ENCODE measurements around the gene ATRAID. TPM values are rescaled to one million over a fixed set of nuclear protein-coding genes. Genes with fewer than 3 reads are reported as not detected.

ATRAID gene
- total RNA-seq, 1 experiment from 2014 or later = 97.2 TPM

DNA sequence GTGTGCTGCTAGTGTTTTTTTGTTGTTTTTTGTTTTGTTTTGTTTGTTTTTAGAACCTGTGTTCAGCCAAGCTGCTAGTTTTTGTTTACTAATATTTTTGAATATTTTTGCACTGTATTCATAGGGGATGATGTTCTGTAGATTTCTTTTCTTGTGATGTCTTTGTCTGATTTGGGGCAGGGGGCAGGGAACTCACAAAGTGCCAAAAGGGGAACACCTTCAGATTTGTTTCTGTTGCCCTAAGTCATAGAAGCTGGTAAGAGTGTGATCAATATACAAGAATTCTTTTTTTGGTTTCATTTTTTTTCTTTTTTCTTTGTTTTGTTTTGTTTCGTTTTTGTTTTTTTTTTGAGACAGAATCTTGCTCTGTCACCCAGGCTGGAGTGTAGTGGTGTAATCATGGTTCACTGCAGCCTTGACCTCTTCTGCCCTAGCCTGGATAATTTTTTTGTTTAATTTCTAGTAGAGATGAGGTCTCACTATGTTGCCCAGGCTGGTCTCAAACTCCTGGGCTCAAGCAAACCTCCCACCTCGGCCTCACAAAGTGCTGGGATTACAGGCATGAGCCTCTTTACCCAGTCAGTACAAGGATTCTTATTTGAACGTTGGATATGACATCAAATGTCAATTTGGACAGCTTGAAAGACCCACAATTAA lies 32.4 kb upstream of the ATRAID start:
- 0 out of 2 replicates have a peak, but pooled peaks cover 5% of the 10 kb centered on the region for H3K9me3 Mint-ChIP-seq
- H3K27ac Mint-ChIP-seq = no peak overlapping the region
- POLR2A ChIA-PET = no interaction called here
- H3K36me3 Mint-ChIP-seq = no peaks in the 10 kb centered on the region
- TF ChIP-seq NFYB (CRISPR knock-in tag; conservative IDR thresholded peaks at IDR 0.05; ENCODE audit: low read depth) = no peak
- peak; percentile 20; the same call in 1 of the 2 replicates for TF ChIP-seq GABPB1 (CRISPR knock-in tag; IDR thresholded peaks at IDR 0.05)
- CTCF ChIA-PET = interaction anchor here (0.6 kb wide), 1 partner anchor 10 kb away, joined by 3 read pairs; no protein-coding TSS in a partner anchor
- ATAC-seq (no peak), DNase-seq (ENCODE audit: low spot score) (no peak)
- H3K27me3 Mint-ChIP-seq (ENCODE audit: low read depth) = peaks cover 6% of the 10 kb centered on the region
- H3K4me1 Mint-ChIP-seq = no peaks in the 10 kb centered on the region
- H3K4me3 Mint-ChIP-seq = no peak overlapping the region

GRCh38 chr2:27182346-27182745 lies 29.5 kb upstream of the ATRAID start:
- no peak for ATAC-seq
- Mint-ChIP-seq H3K27me3 (ENCODE audit: low read depth) (peaks cover 6% of the 10 kb centered on the region), H3K27ac (no peak overlapping the region), H3K9me3 (0 out of 2 replicates have a peak, but pooled peaks cover 5% of the 10 kb centered on the region), H3K4me1 (no peaks in the 10 kb centered on the region), H3K4me3 (no peak overlapping the region), H3K36me3 (no peaks in the 10 kb centered on the region)
- CTCF ChIA-PET = interaction anchor here (1.3 to 1.4 kb wide), 3 partner anchors 9 to 49 kb away, joined by 4 to 7 read pairs (median 4); no protein-coding TSS in a partner anchor
- TF ChIP-seq NFATC4 (CRISPR knock-in tag; IDR thresholded peaks at IDR 0.05) (no peak), ZNF138 (CRISPR knock-in tag; conservative IDR thresholded peaks at IDR 0.05) (no peak), NR2C2 (CRISPR knock-in tag; IDR thresholded peaks at IDR 0.05) (no peak), GTF2I (CRISPR knock-in tag; conservative IDR thresholded peaks at IDR 0.05) (no peak), TP53 (CRISPR knock-in tag; IDR thresholded peaks at IDR 0.05) (no peak), JAZF1 (CRISPR knock-in tag; IDR thresholded peaks at IDR 0.05) (no peak), HMGXB4 (CRISPR knock-in tag; IDR thresholded peaks at IDR 0.05) (no peak), ZNF263 (CRISPR knock-in tag; IDR thresholded peaks at IDR 0.05; ENCODE audit: low read depth) (no peak), ARID4B (CRISPR knock-in tag; IDR thresholded peaks at IDR 0.05; ENCODE audit: borderline replicate concordance) (no peak), SMAD3 (CRISPR knock-in tag; IDR thresholded peaks at IDR 0.05; ENCODE audit: borderline replicate concordance) (no peak), MYBL2 (CRISPR knock-in tag; IDR thresholded peaks at IDR 0.05) (no peak), ESRRA (CRISPR knock-in tag; IDR thresholded peaks at IDR 0.05; ENCODE audit: borderline replicate concordance) (no peak), FOXJ3 (CRISPR knock-in tag; IDR thresholded peaks at IDR 0.05; ENCODE audit: borderline replicate concordance) (no peak), NFYB (CRISPR knock-in tag; conservative IDR thresholded peaks at IDR 0.05; ENCODE audit: low read depth) (no peak)
- TF ChIP-seq, protein P1, sequence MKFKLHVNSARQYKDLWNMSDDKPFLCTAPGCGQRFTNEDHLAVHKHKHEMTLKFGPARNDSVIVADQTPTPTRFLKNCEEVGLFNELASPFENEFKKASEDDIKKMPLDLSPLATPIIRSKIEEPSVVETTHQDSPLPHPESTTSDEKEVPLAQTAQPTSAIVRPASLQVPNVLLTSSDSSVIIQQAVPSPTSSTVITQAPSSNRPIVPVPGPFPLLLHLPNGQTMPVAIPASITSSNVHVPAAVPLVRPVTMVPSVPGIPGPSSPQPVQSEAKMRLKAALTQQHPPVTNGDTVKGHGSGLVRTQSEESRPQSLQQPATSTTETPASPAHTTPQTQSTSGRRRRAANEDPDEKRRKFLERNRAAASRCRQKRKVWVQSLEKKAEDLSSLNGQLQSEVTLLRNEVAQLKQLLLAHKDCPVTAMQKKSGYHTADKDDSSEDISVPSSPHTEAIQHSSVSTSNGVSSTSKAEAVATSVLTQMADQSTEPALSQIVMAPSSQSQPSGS (CRISPR knock-in tag; IDR thresholded peaks at IDR 0.05; ENCODE audit: borderline replicate concordance, low read depth) = no peak
- TF ChIP-seq, protein P2, sequence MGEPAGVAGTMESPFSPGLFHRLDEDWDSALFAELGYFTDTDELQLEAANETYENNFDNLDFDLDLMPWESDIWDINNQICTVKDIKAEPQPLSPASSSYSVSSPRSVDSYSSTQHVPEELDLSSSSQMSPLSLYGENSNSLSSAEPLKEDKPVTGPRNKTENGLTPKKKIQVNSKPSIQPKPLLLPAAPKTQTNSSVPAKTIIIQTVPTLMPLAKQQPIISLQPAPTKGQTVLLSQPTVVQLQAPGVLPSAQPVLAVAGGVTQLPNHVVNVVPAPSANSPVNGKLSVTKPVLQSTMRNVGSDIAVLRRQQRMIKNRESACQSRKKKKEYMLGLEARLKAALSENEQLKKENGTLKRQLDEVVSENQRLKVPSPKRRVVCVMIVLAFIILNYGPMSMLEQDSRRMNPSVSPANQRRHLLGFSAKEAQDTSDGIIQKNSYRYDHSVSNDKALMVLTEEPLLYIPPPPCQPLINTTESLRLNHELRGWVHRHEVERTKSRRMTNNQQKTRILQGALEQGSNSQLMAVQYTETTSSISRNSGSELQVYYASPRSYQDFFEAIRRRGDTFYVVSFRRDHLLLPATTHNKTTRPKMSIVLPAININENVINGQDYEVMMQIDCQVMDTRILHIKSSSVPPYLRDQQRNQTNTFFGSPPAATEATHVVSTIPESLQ (CRISPR knock-in tag; IDR thresholded peaks at IDR 0.05) = no peak
- DNase-seq (ENCODE audit: low spot score) = no peak
- POLR2A ChIA-PET = no interaction called here
